GM23338 (cell line): Measurements from ENCODE around the gene SCN3B. TPM values are rescaled to one million over a fixed set of nuclear protein-coding genes. Genes with fewer than 3 reads are reported as not detected.

Source experiments
- ATAC-seq: fragments of 200-7000 bp; cut with Tn5 transposase; 3 replicates; pipeline ENCODE4 v1.9.1; 2020
- DNase-seq: peaks from one replicate; pipeline ENCODE4 v3.0.0-alpha.2; 2015; ENCODE audit warnings: low spot score
- H2AFZ ChIP-seq: fragments of 200-600 bp; sonication (generic); 2 replicates; pipeline ENCODE4 v1.8.0; 2016; ENCODE audit warnings: antibody characterized with exemption, mild to moderate bottlenecking, moderate library complexity
- H3F3A ChIP-seq: fragments of 200-600 bp; sonication (generic); replicated peaks from 2 replicates; pipeline ENCODE4 v1.8.0; 2017; ENCODE audit warnings: antibody characterized with exemption, mixed run types, low read depth
- H3K27ac ChIP-seq: fragments of 200-600 bp; sonication (generic); 2 replicates; pipeline ENCODE4 v1.6.1; 2016; ENCODE audit warnings: low read depth
- H3K27me3 ChIP-seq: fragments of 200-600 bp; sonication (generic); 2 replicates; pipeline ENCODE4 v1.8.0; 2016; ENCODE audit warnings: mild to moderate bottlenecking, mixed run types, moderate library complexity; ENCODE audit not compliant: insufficient read depth
- H3K36me3 ChIP-seq: fragments of 200-600 bp; sonication (generic); 2 replicates; pipeline ENCODE4 v1.8.0; 2016; ENCODE audit warnings: mild to moderate bottlenecking; ENCODE audit not compliant: insufficient read depth
- H3K4me1 ChIP-seq: fragments of 200-600 bp; sonication (generic); 2 replicates; pipeline ENCODE4 v1.8.0; 2016; ENCODE audit warnings: mild to moderate bottlenecking, moderate library complexity; ENCODE audit not compliant: insufficient read depth
- H3K4me2 ChIP-seq: fragments of 200-600 bp; sonication (generic); 2 replicates; pipeline ENCODE4 v1.7.1; 2017; ENCODE audit warnings: mixed run types
- H3K4me3 ChIP-seq: fragments of 200-600 bp; sonication (generic); 2 replicates; pipeline ENCODE4 v1.6.1; 2016; ENCODE audit warnings: mixed run types
- H3K79me2 ChIP-seq: fragments of 200-600 bp; sonication (generic); replicated peaks from 2 replicates; pipeline ENCODE4 v1.8.0; 2017; ENCODE audit warnings: mild to moderate bottlenecking; ENCODE audit not compliant: insufficient read depth
- H3K9me2 ChIP-seq: fragments of 200-600 bp; sonication (generic); 2 replicates; pipeline ENCODE4 v1.8.0; 2017; ENCODE audit not compliant: insufficient read depth
- H4K20me1 ChIP-seq: fragments of 200-600 bp; sonication (generic); replicated peaks from 2 replicates; pipeline ENCODE4 v1.8.0; 2017; ENCODE audit warnings: mild to moderate bottlenecking; ENCODE audit not compliant: insufficient read depth
- H3K27ac Mint-ChIP-seq: 2 replicates; pipeline ENCODE4 v1.8.0; 2020; ENCODE audit warnings: inconsistent platforms, mild to moderate bottlenecking, moderate library complexity, mixed read lengths
- H3K27me3 Mint-ChIP-seq: 3 replicates; pipeline ENCODE4 v1.8.0; 2022; ENCODE audit warnings: low read depth, mild to moderate bottlenecking, moderate library complexity, mixed read lengths, inconsistent platforms; ENCODE audit not compliant: insufficient read depth, poor library complexity
- H3K36me3 Mint-ChIP-seq: 3 replicates; pipeline ENCODE4 v1.8.0; 2021; ENCODE audit warnings: low read depth, mild to moderate bottlenecking, inconsistent platforms, moderate library complexity, mixed read lengths
- H3K4me1 Mint-ChIP-seq: 3 replicates; pipeline ENCODE4 v1.8.0; 2020; ENCODE audit warnings: mild to moderate bottlenecking, inconsistent platforms, mixed read lengths
- H3K4me3 Mint-ChIP-seq: 3 replicates; pipeline ENCODE4 v1.8.0; 2021; ENCODE audit warnings: moderate library complexity, mild to moderate bottlenecking, inconsistent platforms, mixed read lengths
- H3K9me3 Mint-ChIP-seq: 3 replicates; pipeline ENCODE4 v1.8.0; 2020; ENCODE audit warnings: moderate library complexity, mild to moderate bottlenecking, inconsistent platforms, mixed read lengths
- CTCF ChIP-seq, 2 experiments: fragments of 200-600 bp in 1 of 2; sonication (generic) in 1 of 2; conservative IDR thresholded peaks; 2 replicates each; pipeline versions ENCODE4 v1.5.1 to v1.6.1; 2016 to 2017; ENCODE audit warnings: antibody characterized with exemption in 2 of 2, low read depth in 2 of 2, mild to moderate bottlenecking in 2 of 2, moderate library complexity in 1 of 2
- ETS1 ChIP-seq: IDR thresholded peaks from 2 replicates; pipeline ENCODE4 v1.6.1; 2016; ENCODE audit warnings: antibody characterized with exemption
- EZH2 ChIP-seq: fragments of 200-600 bp; sonication (generic); IDR thresholded peaks from one replicate; pipeline ENCODE4 v1.8.0; 2017; ENCODE audit warnings: antibody characterized with exemption, mild to moderate bottlenecking, low read depth; ENCODE audit not compliant: unreplicated experiment
- EZH2phosphoT487 ChIP-seq: fragments of 200-600 bp; sonication (generic); IDR thresholded peaks from one replicate; pipeline ENCODE4 v1.8.1; 2018; ENCODE audit warnings: antibody characterized with exemption; ENCODE audit not compliant: unreplicated experiment
- JUNB ChIP-seq: IDR thresholded peaks from one replicate; pipeline ENCODE4 v1.6.1; 2016; ENCODE audit warnings: antibody characterized with exemption; ENCODE audit not compliant: unreplicated experiment
- NANOG ChIP-seq: IDR thresholded peaks from 2 replicates; pipeline ENCODE4 v1.6.1; 2016; ENCODE audit warnings: antibody characterized with exemption, borderline replicate concordance
- POLR2AphosphoS5 ChIP-seq: IDR thresholded peaks from 2 replicates; pipeline ENCODE4 v1.6.1; 2016; ENCODE audit warnings: antibody characterized with exemption, low read depth
- REST ChIP-seq: IDR thresholded peaks from one replicate; pipeline ENCODE4 v1.6.1; 2018; ENCODE audit warnings: antibody characterized with exemption; ENCODE audit not compliant: unreplicated experiment
- STAT1 ChIP-seq: IDR thresholded peaks from one replicate; pipeline ENCODE4 v1.6.1; 2016; ENCODE audit warnings: antibody characterized with exemption; ENCODE audit not compliant: unreplicated experiment
- ZNF114 ChIP-seq: fragments of 250-450 bp; sonication (Bioruptor Pico); IDR thresholded peaks from 2 replicates; pipeline ENCODE4 v1.5.0; 2020; ENCODE audit warnings: mild to moderate bottlenecking, moderate library complexity
- ZNF331 ChIP-seq: fragments of 250-450 bp; sonication (Bioruptor Pico); IDR thresholded peaks from 2 replicates; pipeline ENCODE4 v1.5.0; 2020; ENCODE audit warnings: low read depth, mild to moderate bottlenecking, moderate library complexity
- polyA plus RNA-seq: library from polyadenylated mRNA; unstranded; fragments of >200 nt; fragmentation: Nextera tagmentation; extraction: Ambion mirVana; gene quantifications from 2 replicates; pipeline ENCODE4 v1.2.1, GENCODE V29; 2016
- total RNA-seq: library from RNA; depleted of rRNA; stranded (reverse); fragments of >200 nt; shearing (Covaris generic); gene quantifications from 2 replicates; pipeline ENCODE4 v1.2.3, GENCODE V29; 2014

Gene SCN3B
- total and polyA plus RNA-seq, 2 experiments from 2014 or later, result 0.74 to 1.7 TPM

- no peak for TF ChIP-seq REST
- no peak for TF ChIP-seq EZH2
- no peak for TF ChIP-seq NANOG
- TF ChIP-seq ETS1, result no peak
Observed at GRCh38 chr11:123702139-123702538, 47.7 kb upstream of the SCN3B start (continued).

- peaks cover 7% of the 10 kb centered on the region for H3K27me3 Mint-ChIP-seq
- no peak for TF ChIP-seq EZH2phosphoT487
- TF ChIP-seq EZH2, result no peak
- no peak for TF ChIP-seq REST
- TF ChIP-seq POLR2AphosphoS5, result no peak
- no peak for TF ChIP-seq ZNF331 (CRISPR knock-in tag)
- TF ChIP-seq ZNF114 (CRISPR knock-in tag), result no peak
- no peak for TF ChIP-seq CTCF (conservative IDR thresholded peaks at IDR 0.05; ENCODE audit: low read depth in 2 of 2)
- TF ChIP-seq ETS1, result no peak
- TF ChIP-seq JUNB, result no peak
- no peak for TF ChIP-seq STAT1
Observed at GRCh38 chr11:123700772-123701171, 46.3 kb upstream of the SCN3B start.

More at GRCh38 chr11:123700772-123701171, 46.3 kb upstream of the SCN3B start:
- Mint-ChIP-seq H3K36me3 (no peaks in the 10 kb centered on the region), H3K4me3 (no peak overlapping the region), H3K4me1 (no peaks in the 10 kb centered on the region; the same call in 2 of the 3 replicates), H3K27ac (no peak overlapping the region), H3K9me3 (no peaks in the 10 kb centered on the region)
- no peaks in the 10 kb centered on the region for H3K4me1 ChIP-seq
- H2AFZ ChIP-seq, result no peak overlapping the region; the same call in 1 of the 2 replicates
- no peak overlapping the region for H3K4me2 ChIP-seq
- H3K9me2 ChIP-seq, result no peaks in the 10 kb centered on the region
- no peak overlapping the region for H3K27ac ChIP-seq
- no peaks in the 10 kb centered on the region for H3K79me2 ChIP-seq
- ATAC-seq (no peak), DNase-seq (peak; percentile 13)
- no peaks in the 10 kb centered on the region for H4K20me1 ChIP-seq
- no peaks in the 10 kb centered on the region for H3K27me3 ChIP-seq
- H3K36me3 ChIP-seq, result no peaks in the 10 kb centered on the region
- no peaks in the 10 kb centered on the region for H3F3A ChIP-seq
- no peak overlapping the region for H3K4me3 ChIP-seq
